IMR-90 (cell line): Measurements from ENCODE around the gene ASXL1.

Experiments
- CHD1 ChIP-seq: IDR thresholded peaks from 2 replicates; pipeline ENCODE4 v1.6.1; 2012; ENCODE audit warnings: low read depth, low read length, improper control_type of control experiment
- MAFK ChIP-seq: IDR thresholded peaks from 2 replicates; pipeline ENCODE4 v1.6.1; 2012; ENCODE audit warnings: low read depth, low read length, improper control_type of control experiment
- MAZ ChIP-seq: IDR thresholded peaks from 2 replicates; pipeline ENCODE4 v1.6.1; 2012; ENCODE audit warnings: low read depth, mild to moderate bottlenecking, low read length, improper control_type of control experiment, moderate library complexity, borderline replicate concordance
- POLR2A ChIP-seq: IDR thresholded peaks from 2 replicates; pipeline ENCODE4 v1.6.1; 2012; ENCODE audit warnings: mild to moderate bottlenecking, low read depth, low read length
- TF ChIP-seq, protein P1 (sequence below): conservative IDR thresholded peaks from 2 replicates; pipeline ENCODE4 v1.5.1; 2012; ENCODE audit warnings: mild to moderate bottlenecking, low read depth, low read length, improper control_type of control experiment

DNA sequence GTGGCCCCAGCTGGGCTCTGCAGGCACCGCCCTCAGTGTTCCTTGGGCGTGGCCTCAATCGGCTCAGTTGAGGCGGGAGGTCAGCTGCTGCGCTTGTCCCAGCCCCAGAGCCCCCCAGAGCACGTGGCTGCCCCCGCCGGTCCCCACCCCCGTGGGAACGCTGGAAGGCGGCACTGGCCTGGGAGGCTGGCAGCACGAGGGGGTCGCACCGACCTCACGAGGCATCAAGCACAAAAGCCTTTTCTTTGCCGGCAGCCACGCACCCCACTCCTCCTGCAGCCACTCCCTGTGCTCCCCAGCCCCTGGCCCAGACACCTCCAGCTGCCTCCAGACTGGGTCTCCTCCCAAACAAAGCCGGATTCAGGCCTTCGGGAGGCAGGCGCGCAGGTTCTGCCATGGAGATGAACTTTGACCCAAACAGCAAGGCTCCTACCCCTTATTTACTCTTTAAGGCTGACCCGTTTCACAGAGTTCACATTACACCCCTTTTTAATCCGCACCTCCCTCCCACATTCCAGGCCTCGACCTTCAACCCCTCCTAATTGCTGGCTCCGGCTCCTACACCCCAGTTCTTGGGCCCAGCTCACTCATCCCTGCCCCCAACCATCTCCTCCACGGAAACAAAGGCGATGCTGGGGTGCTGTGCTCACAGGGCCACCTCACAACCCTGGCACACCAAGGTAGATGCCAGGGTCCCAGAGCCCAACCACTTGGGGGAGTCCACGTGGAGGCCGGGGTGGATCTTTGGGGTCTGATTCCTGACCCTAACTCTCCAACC, 115.3 kb downstream of the ASXL1 start:
- TF ChIP-seq, protein P1, sequence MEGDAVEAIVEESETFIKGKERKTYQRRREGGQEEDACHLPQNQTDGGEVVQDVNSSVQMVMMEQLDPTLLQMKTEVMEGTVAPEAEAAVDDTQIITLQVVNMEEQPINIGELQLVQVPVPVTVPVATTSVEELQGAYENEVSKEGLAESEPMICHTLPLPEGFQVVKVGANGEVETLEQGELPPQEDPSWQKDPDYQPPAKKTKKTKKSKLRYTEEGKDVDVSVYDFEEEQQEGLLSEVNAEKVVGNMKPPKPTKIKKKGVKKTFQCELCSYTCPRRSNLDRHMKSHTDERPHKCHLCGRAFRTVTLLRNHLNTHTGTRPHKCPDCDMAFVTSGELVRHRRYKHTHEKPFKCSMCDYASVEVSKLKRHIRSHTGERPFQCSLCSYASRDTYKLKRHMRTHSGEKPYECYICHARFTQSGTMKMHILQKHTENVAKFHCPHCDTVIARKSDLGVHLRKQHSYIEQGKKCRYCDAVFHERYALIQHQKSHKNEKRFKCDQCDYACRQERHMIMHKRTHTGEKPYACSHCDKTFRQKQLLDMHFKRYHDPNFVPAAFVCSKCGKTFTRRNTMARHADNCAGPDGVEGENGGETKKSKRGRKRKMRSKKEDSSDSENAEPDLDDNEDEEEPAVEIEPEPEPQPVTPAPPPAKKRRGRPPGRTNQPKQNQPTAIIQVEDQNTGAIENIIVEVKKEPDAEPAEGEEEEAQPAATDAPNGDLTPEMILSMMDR = no peak
- no peak for TF ChIP-seq MAFK
- TF ChIP-seq POLR2A = no peak
- TF ChIP-seq CHD1 = no peak
- no peak for TF ChIP-seq MAZ
